ENCODE measurements around the gene ALCAM.

Gene ALCAM

GRCh38 chr3:105518806-105519418, 152.2 kb downstream of the ALCAM start:
- no peak overlapping the region for H3K4me3 ChIP-seq (ENCODE audit: low read depth, low read length)

- H3K4me3 ChIP-seq (ENCODE audit: low read depth, low read length), result no peak overlapping the region
These were observed 155.1 kb downstream of the ALCAM start for GRCh38 chr3:105521770-105522169.

GRCh38 chr3:105523501-105523900, 156.8 kb downstream of the ALCAM start:
- no peak overlapping the region for H3K4me3 ChIP-seq (ENCODE audit: low read depth, low read length)

GRCh38 chr3:105525531-105525930, 158.8 kb downstream of the ALCAM start:
- no peak overlapping the region for H3K4me3 ChIP-seq (ENCODE audit: low read depth, low read length)

- H3K4me3 ChIP-seq (ENCODE audit: low read depth, low read length), result no peak overlapping the region
These were observed 159.8 kb downstream of the ALCAM start for GRCh38 chr3:105526360-105527111.

- no peak overlapping the region for H3K4me3 ChIP-seq (ENCODE audit: low read depth, low read length)
These were observed 160.8 kb downstream of the ALCAM start for GRCh38 chr3:105527535-105527934.

GRCh38 chr3:105527949-105528348, 161.2 kb downstream of the ALCAM start:
- no peak overlapping the region for H3K4me3 ChIP-seq (ENCODE audit: low read depth, low read length)

GRCh38 chr3:105528955-105529354, 162.2 kb downstream of the ALCAM start:
- no peak overlapping the region for H3K4me3 ChIP-seq (ENCODE audit: low read depth, low read length)

- H3K4me3 ChIP-seq (ENCODE audit: low read depth, low read length), result no peak overlapping the region
These were observed 162.7 kb downstream of the ALCAM start for GRCh38 chr3:105529456-105529855.

GRCh38 chr3:105532251-105532650, 165.5 kb downstream of the ALCAM start:
- H3K4me3 ChIP-seq (ENCODE audit: low read depth, low read length), result no peak overlapping the region

GRCh38 chr3:105533960-105534359, 167.3 kb downstream of the ALCAM start:
- H3K4me3 ChIP-seq (ENCODE audit: low read depth, low read length), result no peak overlapping the region

GRCh38 chr3:105534491-105534890, 167.8 kb downstream of the ALCAM start:
- no peak overlapping the region for H3K4me3 ChIP-seq (ENCODE audit: low read depth, low read length)

- H3K4me3 ChIP-seq (ENCODE audit: low read depth, low read length), result no peak overlapping the region
These were observed 170.8 kb downstream of the ALCAM start for GRCh38 chr3:105537371-105538080.

GRCh38 chr3:105538483-105538882, 171.8 kb downstream of the ALCAM start:
- H3K4me3 ChIP-seq (ENCODE audit: low read depth, low read length), result no peak overlapping the region

GRCh38 chr3:105539897-105540296, 173.2 kb downstream of the ALCAM start:
- no peak overlapping the region for H3K4me3 ChIP-seq (ENCODE audit: low read depth, low read length)

- H3K4me3 ChIP-seq (ENCODE audit: low read depth, low read length), result no peak overlapping the region
These were observed 175.7 kb downstream of the ALCAM start for GRCh38 chr3:105542282-105543019.

- H3K4me3 ChIP-seq (ENCODE audit: low read depth, low read length), result no peak overlapping the region
These were observed 178.3 kb downstream of the ALCAM start for GRCh38 chr3:105545051-105545450.

GRCh38 chr3:105553851-105554250, 187.1 kb downstream of the ALCAM start:
- no peak overlapping the region for H3K4me3 ChIP-seq (ENCODE audit: low read depth, low read length)

- no peak overlapping the region for H3K4me3 ChIP-seq (ENCODE audit: low read depth, low read length)
These were observed 188.5 kb downstream of the ALCAM start for GRCh38 chr3:105555206-105555605.

GRCh38 chr3:105559856-105560255, 193.1 kb downstream of the ALCAM start:
- no peak overlapping the region for H3K4me3 ChIP-seq (ENCODE audit: low read depth, low read length)

GRCh38 chr3:105561876-105562275, 195.2 kb downstream of the ALCAM start:
- H3K4me3 ChIP-seq (ENCODE audit: low read depth, low read length), result no peak overlapping the region
